SK-N-MC (cell line): ENCODE results near the gene PCGF1.

ENCODE experiments used
- DNase-seq: peaks from one replicate; pipeline ENCODE4 v3.0.0-alpha.2; 2011; ENCODE audit warnings: low read depth, low spot score
- H3K27ac ChIP-seq: fragments of 200-600 bp; sonication (generic); 2 replicates; pipeline ENCODE4 v1.5.1; 2016; ENCODE audit warnings: mixed run types
- H3K36me3 ChIP-seq: fragments of 200-600 bp; sonication (generic); 2 replicates; pipeline ENCODE4 v1.6.1; 2017; ENCODE audit warnings: antibody characterized with exemption, low read length, mixed read lengths; ENCODE audit not compliant: insufficient read depth
- H3K4me3 ChIP-seq: fragments of 200-600 bp; sonication (generic); 2 replicates; pipeline ENCODE4 v1.5.1; 2016
- H3K9ac ChIP-seq: fragments of 200-600 bp; sonication (generic); 2 replicates; pipeline ENCODE4 v1.8.0; 2017; ENCODE audit warnings: mixed run types, mixed read lengths; ENCODE audit not compliant: insufficient read length
- H3K9me3 ChIP-seq: fragments of 200-600 bp; sonication (generic); 2 replicates; pipeline ENCODE4 v1.6.1; 2017; ENCODE audit warnings: low read depth, mild to moderate bottlenecking, antibody characterized with exemption, low read length, moderate library complexity, mixed read lengths
- EZH2 ChIP-seq: fragments of 200-600 bp; sonication (generic); IDR thresholded peaks from one replicate; pipeline ENCODE4 v1.6.1; 2017; ENCODE audit warnings: antibody characterized with exemption
- FOXP2 ChIP-seq: optimal IDR thresholded peaks from 2 replicates; pipeline ENCODE3; 2011; ENCODE audit warnings: mild to moderate bottlenecking, moderate library complexity; ENCODE audit not compliant: insufficient read depth; ENCODE audit errors: extremely low read length, control extremely low read depth
- POLR2AphosphoS5 ChIP-seq: IDR thresholded peaks from 2 replicates; pipeline ENCODE4 v1.6.1; 2012; ENCODE audit warnings: mild to moderate bottlenecking, low read depth, low read length, borderline replicate concordance

Gene PCGF1

DNA sequence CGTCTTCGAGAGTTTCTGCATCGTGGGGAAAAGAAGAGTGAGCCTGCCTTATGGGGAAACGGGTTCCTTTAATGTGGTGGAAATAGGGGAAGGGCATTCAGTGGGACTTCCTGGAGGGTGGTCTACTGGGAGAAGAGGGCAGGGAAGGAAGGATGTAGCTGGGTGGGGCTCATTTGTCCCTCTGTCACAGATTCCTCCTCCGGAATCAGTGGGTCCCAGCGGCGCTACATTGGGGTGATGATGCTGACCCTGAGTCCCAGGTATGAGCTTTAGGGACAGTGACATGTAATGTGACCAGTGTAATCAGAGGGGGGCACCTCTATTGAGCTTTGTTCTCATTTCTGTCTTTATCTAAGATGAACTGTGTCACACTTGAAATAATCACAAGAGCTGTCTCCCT lies 24.2 kb upstream of the PCGF1 start:
- Histone ChIP-seq H3K36me3 (peaks cover 33% of the 10 kb centered on the region), H3K27ac (no peak overlapping the region), H3K4me3 (no peak overlapping the region), H3K9me3 (no peaks in the 10 kb centered on the region), H3K9ac (no peak overlapping the region)
- DNase-seq: no peak
- no peak for TF ChIP-seq EZH2
- no peak for TF ChIP-seq POLR2AphosphoS5
- TF ChIP-seq FOXP2: no peak

GRCh38 chr2:74530239-74531187 lies 23.0 kb upstream of the PCGF1 start:
- H3K27ac ChIP-seq: 0 out of 2 replicates have a peak overlapping the region, but pooled peaks have one; percentile 26
- H3K36me3 ChIP-seq: peaks cover 43% of the 10 kb centered on the region
- H3K4me3 ChIP-seq: peak overlapping the region; percentile 98
- no peak for TF ChIP-seq FOXP2
- H3K9me3 ChIP-seq: no peaks in the 10 kb centered on the region
- DNase-seq: no peak
- H3K9ac ChIP-seq: peak overlapping the region; percentile 96

DNA sequence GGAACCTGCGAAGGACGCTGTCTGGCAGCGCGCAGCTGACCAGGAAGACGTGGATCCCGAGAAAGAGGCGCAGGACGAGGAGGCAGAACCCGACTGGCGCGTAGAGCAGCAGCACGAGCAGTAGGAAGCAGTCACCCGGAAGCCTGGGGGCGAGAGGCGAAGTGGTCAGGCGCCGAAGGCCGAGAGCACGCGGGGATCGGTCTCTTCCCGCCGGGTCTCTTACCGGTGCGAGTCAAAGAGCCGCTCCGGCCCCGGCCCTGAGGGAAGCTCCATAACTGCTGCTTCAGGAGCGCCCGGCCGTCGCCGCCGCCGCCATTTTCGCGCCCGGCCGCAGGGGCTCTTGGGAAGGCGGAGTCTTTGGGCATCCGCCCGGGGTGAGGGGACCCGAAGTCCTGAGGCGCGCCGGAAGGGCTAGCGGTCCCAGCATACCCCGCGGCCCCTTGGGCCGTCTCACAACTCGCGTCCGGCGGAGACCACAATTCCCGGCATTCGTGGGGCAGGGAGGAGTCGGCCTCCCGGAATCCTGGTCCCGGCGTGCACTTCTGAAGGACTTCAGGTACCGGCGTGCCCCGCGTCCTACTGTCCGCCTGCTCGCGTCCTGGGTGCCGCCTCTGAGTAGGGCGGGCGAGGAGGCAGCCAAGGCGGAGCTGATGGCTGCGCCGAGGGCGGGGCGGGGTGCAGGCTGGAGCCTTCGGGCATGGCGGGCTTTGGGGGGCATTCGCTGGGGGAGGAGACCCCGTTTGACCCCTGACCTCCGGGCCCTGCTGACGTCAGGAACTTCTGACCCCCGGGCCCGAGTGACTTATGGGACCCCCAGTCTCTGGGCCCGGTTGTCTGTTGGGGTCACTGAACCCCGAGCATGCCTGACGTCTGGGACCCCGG lies 22.1 kb upstream of the PCGF1 start, which contains the start of the genes AUP1 and HTRA2:
Gene AUP1, minus strand, starts transcription at position 350 of the 882 bp plus-strand sequence. Its CDS starts 77 bp downstream, at position 273.
Gene HTRA2, plus strand, starts transcription at position 577 of the 882 bp plus-strand sequence. Its CDS starts 74 bp downstream, at position 651.
- peak within 1 kb of the TSS; percentile 98 for H3K4me3 ChIP-seq
- peak within 1 kb of the TSS; percentile 96 for H3K9ac ChIP-seq
- H3K36me3 ChIP-seq: peaks cover 43% of the 10 kb centered on the region
- H3K27ac ChIP-seq: peak within 1 kb of the TSS; percentile 87
- H3K9me3 ChIP-seq: no peaks in the 10 kb centered on the region
- TF ChIP-seq EZH2 (no peak), FOXP2 (no peak), POLR2AphosphoS5 (peak; percentile 87)
- no peak for DNase-seq

- Histone ChIP-seq H3K27ac (peak overlapping the region; percentile 87), H3K4me3 (peak overlapping the region; percentile 98), H3K36me3 (peaks cover 43% of the 10 kb centered on the region), H3K9ac (peak overlapping the region; percentile 96), H3K9me3 (no peaks in the 10 kb centered on the region)
- no peak for TF ChIP-seq FOXP2
- no peak for TF ChIP-seq POLR2AphosphoS5
- no peak for TF ChIP-seq EZH2
- DNase-seq: no peak
These were observed 21.3 kb upstream of the PCGF1 start for GRCh38 chr2:74528600-74529356.

DNA sequence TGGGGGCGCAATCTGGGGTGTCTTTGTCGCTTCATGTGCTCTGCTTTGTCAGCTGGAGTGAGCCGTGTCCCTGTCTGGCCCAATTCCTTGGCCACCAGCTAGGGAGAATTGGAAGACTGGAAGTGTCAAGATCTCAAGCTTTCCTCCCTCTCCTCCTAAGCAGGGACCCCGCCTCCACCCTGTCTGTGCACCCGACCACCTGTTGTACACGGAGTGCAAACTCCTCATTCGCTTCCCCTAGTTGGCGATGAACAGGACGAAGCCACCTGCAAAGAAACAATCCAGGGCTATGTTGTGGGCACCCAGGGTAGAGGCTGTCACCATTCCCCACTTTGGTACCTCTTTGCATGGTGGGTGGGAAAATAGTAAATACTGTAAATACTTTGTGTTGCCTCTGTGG lies 20.2 kb upstream of the PCGF1 start:
- TF ChIP-seq FOXP2 (no peak), EZH2 (no peak), POLR2AphosphoS5 (no peak)
- H3K36me3 ChIP-seq: peaks cover 42% of the 10 kb centered on the region
- H3K9me3 ChIP-seq: no peaks in the 10 kb centered on the region
- no peak overlapping the region; the same call in 1 of the 2 replicates for H3K4me3 ChIP-seq
- no peak overlapping the region for H3K27ac ChIP-seq
- DNase-seq: no peak
- H3K9ac ChIP-seq: no peak overlapping the region

DNA sequence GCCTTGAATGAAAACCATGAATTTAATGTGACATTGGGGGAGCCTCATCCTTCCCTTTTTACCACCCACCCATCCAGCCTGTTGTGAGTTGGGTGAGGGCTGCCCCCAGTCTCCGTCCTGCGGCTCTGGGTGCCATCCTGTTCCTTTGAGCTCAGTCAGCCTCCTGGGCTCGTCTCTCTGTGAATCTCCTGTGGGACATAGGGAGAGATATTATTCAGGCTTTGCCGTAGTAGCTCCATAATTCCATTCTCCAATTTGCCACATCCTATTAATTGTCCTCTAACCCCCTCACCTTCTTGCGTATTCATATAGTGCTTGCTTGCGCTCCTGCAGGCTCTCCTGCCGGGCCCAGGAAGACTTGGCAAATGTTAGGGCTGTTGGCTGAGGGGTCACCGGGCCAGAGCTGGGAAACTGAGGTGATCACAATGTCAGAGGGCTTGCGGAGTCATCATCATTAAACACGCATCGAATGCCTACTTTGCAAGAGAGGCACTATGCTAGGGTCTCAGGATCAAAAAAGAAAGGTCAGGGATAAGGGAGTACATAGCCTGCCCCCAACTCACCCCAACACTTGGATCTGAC lies 19.2 kb upstream of the PCGF1 start:
- H3K9ac ChIP-seq: no peak overlapping the region
- no peaks in the 10 kb centered on the region for H3K9me3 ChIP-seq
- no peak overlapping the region for H3K27ac ChIP-seq
- H3K36me3 ChIP-seq: peaks cover 37% of the 10 kb centered on the region
- no peak for DNase-seq
- TF ChIP-seq FOXP2: no peak
- no peak overlapping the region for H3K4me3 ChIP-seq

GRCh38 chr2:74525717-74526648 lies 18.5 kb upstream of the PCGF1 start, which contains the start of gene DQX1:
TSS of gene DQX1 (minus strand) at chr2:74526231. CDS start at chr2:74525729, 502 bp downstream.
- Histone ChIP-seq H3K9me3 (no peaks in the 10 kb centered on the region), H3K27ac (no peak within 1 kb of the TSS), H3K36me3 (peaks cover 31% of the 10 kb centered on the region), H3K4me3 (no peak within 1 kb of the TSS), H3K9ac (no peak within 1 kb of the TSS)
- no peak for DNase-seq
- TF ChIP-seq POLR2AphosphoS5: no peak
- no peak for TF ChIP-seq FOXP2
- no peak for TF ChIP-seq EZH2
